ENCODE data around the gene CDK19.

DNA sequence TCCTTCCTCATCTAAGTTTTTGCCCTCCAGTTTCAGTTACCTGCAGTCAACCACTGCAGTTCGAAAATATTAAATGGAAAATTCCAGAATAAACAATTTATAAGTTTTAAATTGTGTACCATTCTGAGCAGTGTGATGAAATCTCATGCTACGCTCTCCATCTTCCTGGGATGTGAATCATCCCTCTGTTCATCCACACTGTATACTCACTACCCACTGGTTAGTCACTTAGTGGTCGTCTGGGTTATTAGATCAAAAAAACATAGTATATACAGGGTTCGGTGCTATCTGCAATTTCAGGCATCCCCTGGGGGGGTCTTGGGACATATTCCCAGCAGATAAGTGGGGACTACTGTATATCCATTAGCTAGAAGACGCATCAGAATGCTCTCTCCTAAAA, 186.9 kb downstream of the CDK19 start:
- TF ChIP-seq, protein P1, sequence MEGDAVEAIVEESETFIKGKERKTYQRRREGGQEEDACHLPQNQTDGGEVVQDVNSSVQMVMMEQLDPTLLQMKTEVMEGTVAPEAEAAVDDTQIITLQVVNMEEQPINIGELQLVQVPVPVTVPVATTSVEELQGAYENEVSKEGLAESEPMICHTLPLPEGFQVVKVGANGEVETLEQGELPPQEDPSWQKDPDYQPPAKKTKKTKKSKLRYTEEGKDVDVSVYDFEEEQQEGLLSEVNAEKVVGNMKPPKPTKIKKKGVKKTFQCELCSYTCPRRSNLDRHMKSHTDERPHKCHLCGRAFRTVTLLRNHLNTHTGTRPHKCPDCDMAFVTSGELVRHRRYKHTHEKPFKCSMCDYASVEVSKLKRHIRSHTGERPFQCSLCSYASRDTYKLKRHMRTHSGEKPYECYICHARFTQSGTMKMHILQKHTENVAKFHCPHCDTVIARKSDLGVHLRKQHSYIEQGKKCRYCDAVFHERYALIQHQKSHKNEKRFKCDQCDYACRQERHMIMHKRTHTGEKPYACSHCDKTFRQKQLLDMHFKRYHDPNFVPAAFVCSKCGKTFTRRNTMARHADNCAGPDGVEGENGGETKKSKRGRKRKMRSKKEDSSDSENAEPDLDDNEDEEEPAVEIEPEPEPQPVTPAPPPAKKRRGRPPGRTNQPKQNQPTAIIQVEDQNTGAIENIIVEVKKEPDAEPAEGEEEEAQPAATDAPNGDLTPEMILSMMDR (IDR thresholded peaks at IDR 0.05; ENCODE audit: insufficient read depth, low read depth, low read length): no peak
- TF ChIP-seq EZH2 (IDR thresholded peaks at IDR 0.05; ENCODE audit: insufficient read depth, low read length): no peak

Measured in astrocyte (in vitro differentiated cells and primary cell).